HG03280 (cell line): ENCODE results near the gene STK32B.

Experiments used
- ATAC-seq: cut with Tn5 transposase; IDR thresholded peaks from one replicate; pipeline ENCODE4 v1.9.1; 2021; ENCODE audit warnings: mild to moderate bottlenecking, moderate library complexity; ENCODE audit not compliant: unreplicated experiment

STK32B gene

DNA sequence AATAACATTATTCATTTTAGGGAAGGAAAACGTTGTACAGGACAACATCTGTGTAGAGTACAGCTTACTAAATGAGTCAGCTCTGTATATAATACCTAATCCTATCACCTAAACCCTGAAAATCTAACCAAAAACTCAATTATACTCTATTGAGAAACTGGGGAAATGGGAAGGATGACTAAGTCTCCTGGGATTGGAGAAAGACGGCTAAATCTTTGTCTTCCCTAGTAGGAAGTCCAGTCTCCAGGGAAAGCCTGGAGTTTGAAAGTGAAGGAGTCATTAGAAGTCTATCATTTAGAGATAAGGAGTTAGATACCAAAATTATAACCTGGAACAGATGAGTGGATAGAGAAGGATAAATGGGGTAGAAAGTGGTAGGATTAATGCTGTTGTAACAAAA is 286.5 kb downstream of the STK32B start:
- no peak for ATAC-seq

DNA sequence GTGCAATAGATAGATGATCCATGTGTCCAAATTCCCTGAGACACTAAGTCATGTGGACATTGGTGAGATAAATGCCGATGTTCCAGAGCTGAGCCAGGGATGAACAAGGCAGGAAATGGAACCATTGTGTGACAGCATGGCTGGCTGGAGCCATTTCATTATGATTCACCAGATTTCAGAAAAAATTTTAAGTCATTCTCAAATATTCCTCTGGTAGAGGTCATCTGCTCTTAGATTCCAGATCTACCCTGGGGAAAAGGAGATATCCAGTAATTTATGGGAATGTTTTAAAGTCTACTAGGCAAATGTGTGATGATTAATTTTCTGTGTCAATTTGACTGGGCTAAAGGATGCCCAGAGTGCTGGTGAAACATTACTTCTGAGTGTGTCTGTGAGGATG is 287.3 kb downstream of the STK32B start:
- ATAC-seq = no peak

DNA sequence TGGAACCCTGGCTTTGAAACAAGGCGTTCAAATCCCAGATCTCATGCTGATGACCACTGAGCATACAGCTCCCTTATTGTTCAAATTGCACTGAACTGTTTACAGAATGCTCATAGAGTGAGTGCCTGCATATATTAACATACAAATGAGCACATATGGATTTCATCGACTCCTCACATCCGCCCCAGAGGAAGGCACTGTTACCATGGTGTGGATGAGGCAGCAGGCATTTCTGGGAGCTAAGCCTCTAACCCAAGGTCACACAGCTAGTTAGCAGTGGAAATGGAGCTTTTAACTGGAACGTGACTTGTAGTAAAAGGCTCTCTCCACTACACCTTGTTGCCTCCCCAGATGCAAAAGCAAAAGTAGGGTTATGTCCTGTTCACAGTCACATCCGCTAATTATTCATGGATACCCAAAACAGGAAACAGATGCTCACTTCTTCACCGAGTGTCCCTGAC is 289.7 kb downstream of the STK32B start:
- no peak for ATAC-seq

DNA sequence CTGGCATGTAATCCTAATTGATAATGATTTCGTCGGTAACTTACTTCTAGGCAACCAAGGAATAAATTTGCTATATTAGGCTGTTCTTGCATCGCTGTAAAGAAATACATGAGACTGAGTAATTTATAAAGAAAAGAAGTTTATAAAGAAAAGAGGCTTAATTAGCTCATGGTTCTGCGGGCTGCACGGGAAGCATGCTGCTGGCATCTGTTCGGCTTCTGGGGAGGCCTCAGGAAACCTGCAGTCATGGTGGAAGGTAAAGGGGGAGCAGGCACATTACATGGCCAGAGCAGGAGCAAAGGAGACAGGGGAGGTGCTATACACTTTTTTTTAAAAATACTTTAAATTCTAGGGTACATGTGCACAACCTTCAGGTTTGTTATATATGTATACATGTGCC is 290.2 kb downstream of the STK32B start:
- ATAC-seq = no peak

DNA sequence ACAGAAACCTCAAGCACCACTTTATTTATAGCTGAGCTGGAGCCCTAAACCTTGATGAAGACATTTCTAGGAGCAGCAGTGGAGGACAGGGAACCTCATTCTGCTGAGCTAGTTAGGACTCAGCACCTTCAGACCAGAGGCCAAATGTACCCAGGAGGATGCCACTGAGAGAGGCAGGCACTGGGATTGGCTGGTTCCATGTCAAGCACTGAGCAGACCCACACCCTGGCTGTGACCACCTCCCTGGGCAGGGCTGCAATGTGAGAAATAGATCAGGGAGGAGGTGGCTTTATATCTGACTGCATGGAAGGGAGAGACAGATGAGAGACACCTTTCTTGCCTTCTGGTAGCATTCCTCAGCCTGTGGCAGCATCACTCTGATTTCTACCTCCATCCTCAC is 304.6 kb downstream of the STK32B start:
- ATAC-seq = no peak

DNA sequence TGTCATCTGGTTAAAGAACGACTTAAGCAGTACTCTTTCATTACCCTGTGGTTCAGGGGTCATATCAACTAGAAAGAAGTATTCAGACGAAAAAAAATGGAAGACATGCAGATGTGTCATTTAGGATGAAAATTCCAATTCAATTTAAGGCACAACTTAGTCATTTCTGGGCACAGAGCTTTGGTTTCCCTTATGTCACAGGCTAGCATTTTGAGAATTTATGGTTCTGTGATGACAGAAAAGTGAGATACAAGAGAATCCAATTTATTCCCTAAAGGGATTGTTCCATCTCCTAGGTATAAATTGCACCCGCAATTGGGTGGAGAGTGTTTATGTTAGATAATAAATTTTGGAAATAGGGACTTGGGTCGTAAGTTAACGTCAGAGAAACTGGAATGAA is 306.6 kb downstream of the STK32B start:
- ATAC-seq = no peak

DNA sequence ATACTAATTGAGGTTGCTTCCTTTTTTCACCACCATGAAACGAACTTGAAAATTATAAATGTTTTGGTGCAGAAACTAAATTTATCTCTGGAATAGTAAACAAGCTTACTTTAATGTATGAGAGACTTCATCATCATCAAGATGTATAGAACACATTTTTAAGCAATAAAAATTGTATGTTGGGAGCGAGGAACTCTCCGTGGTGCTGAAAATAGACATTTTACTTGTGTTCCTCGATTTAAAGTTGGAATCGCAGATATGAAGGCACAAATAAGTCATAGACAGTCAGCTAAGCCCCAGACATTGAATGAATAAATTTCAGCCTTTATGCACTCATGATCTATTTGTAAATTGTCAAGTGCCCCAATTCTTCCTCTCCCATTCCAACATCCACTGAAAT is 310.7 kb downstream of the STK32B start:
- ATAC-seq = no peak

DNA sequence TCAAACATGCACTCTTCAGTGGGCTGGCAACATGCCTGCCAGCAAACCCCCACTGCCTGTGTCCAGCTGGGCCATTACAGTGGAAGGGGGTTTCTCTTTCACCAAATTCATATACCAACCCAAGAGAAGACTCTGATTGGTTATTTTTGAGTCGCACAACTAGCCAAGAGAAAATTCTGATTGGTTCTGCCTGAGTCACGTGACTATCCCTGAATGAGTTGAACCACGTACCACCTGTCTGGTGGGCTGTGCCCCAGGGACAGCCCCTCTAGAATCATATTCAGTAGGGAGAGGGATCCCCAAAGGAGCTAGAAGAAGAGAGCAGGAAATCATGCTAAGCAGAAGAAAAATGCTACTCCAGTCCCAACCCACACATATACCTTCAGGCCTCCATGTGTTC is 313.1 kb downstream of the STK32B start:
- no peak for ATAC-seq

DNA sequence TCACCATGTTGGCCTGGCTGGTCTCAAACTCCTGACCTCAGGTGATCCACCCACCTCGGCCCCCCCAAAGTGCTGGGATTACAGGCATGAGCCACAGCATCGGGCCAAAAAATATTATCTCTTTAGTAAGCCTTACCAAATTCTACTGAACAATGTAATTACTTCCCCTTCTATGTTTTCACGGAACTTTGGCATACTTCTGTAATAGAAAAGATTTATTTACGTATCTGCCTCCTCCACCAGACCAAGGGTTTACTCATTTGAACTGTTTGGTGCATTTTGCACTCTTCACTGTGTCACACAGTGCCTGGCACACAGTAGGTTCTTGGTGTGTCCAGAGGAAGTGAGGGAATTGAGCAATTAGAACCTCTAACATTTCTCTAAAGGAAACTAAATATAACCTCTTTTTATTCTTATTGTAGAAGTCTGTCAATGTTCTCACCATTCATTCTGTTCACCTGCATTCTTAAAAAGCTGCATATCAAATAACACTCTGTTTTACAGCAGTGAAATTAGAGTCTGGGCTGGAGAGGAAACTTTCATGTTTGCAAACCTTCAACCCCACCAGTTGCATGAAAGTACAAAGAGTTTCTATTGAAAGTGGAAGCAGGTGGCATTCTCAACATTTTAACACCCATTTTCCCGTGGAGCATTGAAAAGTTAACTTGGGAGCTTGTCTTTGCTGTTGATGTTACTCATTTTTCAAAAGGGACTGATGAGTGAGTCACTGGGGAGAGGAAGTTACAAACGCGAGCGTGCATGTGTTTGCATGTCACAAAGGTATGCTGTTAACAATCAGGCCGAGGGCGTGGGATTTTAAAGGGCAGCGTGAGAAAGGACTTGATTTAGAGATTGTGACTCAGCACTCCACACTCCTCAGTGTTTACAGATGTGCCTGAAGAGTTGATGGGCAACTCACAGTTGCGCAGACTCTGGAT is 314.1 kb downstream of the STK32B start:
- no peak for ATAC-seq

DNA sequence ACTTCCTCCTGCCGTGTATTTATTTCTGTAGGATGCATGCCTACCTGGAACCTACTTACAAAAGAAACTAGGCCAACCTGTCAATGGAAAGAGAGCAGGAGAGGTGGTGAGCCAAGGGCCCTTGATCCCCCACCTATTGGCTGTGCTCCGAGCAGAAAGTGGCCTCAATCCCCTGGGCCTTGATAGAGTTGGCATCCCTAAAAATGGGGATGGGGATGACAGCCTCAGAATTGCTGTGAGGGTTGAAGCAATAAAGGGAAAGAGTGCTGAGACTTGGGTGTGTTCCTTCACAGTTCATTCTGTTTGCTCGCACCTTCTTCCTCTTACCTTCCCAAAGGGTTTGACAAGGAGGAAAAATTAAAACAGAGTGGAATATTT is 314.7 kb downstream of the STK32B start:
- no peak for ATAC-seq

DNA sequence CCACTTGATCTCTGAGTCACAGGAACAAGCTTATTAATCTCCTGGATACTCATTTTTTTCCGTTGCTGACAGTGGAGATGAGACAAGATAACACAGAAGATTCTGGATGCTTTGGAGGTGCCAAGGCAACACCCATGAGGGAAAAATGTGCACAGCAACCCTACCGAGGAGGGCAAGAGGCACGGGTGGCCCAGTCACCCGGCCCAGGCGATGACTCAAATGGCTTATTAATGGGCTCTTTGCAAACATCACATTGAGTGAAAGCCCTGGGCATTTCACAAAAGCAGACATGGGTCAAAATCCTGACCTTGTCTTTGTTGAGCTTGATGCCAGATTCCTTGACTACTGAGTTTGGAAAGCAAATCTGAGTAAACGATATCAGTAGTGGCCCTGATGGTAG is 315.1 kb downstream of the STK32B start:
- no peak for ATAC-seq

DNA sequence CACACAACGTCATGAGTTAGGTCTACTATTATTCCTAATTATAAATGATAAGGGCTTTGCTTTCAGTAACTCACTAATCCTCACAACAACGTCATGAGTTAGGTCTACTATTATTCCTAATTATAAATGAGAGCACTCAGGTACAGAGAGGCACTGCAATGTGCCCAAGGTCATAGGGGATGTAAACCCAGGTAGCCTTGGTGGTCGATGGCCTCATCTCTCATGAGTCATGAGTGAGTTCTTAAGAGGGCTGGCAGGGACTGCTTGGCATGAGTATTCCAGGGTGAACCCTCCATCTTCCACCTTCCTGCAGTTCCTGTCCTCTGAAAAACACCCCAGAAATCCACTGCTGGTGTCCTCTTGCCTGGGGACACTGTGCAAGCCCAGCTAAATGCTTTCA is 317.1 kb downstream of the STK32B start:
- no peak for ATAC-seq

DNA sequence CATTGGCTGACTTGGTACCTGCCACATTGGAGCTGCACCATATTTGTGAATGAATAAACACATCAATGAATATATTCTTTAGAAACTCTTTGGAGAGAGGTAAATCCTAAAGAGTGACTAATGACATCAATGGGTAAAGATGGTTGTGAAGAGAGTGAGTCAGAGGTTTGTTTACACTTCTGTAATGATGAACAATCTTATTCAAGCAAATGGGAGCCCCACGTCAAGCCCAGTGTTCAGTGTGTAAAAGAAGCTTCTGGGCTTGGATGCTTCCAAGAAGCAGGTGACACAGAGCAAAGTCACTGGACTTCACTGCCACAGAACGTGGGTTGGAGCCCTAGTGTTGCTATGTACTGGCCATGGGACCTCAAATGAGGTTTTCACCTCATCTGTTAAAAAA is 319.0 kb downstream of the STK32B start:
- ATAC-seq = no peak

DNA sequence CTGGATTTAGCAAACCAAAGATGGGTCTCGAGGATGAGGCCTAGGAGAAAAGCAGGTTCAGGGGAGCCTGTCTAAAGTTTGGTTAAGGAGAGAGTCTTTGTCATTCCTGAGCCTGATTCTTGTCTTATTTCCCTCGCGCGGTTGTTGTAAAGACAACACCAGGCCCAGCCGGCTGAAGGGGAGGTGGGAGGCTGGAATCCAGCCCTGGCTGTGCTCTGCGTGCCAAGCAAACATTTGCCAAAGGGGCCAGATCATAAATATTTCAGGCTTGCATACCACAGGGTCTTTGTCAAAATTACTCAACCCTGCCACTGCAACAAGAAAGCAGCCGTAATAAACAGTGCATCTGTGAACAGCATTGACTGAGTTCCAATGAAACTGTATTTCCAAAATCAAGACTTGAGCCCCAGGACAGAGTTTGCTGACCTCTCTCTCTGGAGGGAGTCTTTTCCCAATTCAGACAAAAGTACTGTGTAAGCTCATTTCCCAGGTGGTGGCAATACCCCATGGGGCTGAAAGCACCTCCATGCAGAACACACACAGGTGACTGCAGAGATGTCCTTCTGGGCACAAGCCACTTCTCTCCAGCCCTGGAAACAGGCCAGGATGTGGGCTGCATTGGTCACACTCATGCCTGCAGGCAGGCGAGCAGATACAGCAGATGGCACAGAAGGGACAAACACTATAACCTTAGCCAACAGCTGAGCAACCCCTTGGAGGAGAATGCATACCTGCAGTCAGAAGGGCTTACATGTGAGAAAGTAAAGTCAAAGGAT is 320.3 kb downstream of the STK32B start:
- ATAC-seq = no peak

DNA sequence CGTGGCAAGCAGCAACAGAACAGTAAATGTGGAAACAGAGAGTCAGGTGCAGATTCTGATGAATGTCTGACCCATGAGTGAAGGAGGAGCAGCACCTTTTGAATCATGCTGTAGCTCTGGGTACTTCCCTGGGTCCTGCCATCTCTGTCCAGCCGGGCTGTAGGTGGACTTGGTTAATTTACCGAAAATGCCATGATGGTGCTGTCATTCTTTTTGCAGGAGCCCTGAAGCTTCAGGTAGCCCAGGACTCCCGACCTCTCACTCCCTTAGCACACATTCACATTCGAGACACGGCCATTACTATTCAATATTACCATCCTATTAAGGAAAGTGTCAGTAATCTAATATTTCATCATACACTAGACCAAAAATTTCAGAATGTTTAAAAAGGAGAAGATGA is 320.9 kb downstream of the STK32B start:
- ATAC-seq = no peak

DNA sequence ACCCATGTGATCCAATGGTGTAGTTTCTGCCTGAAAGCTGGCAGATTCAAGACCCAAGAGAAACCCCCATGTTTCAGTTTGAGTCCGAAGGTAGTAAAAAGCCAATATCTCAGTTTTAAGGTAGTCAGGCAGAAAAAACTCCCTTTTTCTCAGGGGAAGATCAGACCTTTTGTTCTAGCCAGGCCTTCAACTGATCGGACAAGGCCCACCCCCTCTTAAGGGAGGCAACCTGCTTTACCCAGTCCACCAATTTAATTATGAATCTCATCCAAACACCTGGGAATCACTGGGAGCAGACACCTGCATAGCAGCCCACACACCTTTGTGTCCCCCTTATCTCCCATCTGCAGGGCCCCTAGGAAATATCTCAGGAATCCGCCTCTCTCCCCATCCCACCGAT is 322.0 kb downstream of the STK32B start:
- no peak for ATAC-seq

DNA sequence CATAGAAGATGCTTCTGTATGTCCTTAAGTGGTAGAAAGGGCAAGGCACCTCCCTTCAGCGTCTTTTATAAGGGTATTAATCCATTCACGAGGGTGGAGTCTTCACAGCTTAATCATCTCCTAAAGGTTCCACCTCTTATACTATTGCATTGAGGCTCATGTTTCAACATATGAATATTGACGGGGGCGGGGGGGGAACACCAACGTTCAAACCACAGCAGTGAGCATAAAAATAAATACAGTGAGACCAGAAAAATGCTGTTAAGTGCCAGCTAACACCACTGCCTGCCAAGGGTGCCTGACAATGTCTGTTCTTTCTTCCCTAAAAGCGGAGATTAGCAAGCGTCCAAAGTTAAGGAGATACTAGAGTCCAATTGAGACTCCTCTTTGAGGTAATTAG is 323.3 kb downstream of the STK32B start:
- ATAC-seq = no peak

DNA sequence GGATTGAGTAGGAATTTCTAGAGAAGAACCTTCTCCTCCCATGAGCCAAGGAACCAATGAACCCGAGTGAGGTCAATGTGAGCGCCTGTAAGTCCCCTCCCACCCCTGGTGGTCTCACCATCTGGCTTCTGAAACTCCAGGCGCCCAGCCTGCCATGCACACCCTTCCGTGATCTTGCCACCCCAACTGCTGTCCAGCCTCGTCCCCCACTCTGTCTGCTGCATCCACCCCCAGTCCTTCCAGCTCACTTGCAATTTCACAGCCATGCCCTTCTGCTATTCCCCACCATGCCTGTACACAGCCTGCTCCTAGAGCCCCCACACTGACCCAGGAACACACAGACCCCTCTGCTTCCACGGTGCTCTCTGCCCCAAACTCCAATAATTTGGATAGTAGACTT is 323.7 kb downstream of the STK32B start:
- ATAC-seq = no peak

DNA sequence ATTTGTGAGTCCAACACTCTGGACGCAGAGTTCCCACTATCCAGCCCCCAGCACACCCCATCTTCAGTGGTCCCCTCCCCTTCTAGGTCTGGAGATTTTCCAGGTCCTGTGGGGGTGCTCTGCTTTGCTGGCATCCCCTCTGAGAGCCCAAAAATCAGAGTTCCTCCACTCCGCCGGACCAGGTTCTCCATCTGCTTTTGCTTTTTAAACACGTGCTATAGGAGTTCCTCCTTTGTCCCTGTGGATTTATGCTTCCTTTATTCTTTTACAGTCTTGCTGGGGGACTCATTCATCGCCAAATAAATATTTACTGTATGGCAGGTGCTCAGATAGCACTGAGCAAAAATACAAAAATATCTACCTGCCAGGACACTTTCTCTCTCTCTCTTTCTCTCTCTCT is 324.7 kb downstream of the STK32B start:
- no peak for ATAC-seq

DNA sequence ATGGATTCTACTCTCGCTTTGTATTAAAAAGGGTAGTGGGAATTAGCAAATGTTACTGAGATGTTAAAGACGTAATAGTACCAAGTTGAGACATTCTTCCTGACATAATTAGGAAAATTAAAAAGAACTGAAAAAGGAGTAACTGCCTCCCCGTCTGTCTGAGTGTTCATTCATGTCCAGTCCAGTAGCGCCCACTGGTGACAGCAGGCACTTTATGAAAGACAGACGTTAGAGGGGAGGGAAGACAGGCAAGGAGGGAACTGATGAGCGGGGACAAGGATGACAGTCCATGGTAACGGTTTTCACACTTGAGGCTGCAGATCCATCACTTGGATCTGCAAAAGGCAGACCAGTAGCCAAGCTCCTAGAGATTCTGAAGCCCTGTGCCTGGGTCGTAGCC is 326.7 kb downstream of the STK32B start:
- ATAC-seq = no peak

DNA sequence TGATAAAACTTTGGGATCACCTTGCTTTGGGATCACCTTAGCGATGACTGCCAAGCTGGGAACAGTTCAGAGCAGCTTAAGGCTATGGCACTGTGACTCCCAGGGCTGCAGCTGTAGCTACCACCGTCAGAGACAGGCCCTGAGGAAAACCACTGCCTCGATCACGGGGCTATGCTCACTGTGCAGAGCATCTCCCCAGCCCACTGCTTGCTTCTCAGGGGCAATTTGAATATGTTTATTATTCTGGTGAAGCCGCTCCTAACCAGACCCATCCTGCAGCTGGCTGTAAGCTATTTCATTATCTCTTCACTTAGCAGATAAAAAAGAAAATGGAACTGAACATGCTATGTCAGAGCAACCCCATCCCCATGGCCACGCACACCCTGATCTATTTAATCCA is 328.6 kb downstream of the STK32B start:
- ATAC-seq = no peak

DNA sequence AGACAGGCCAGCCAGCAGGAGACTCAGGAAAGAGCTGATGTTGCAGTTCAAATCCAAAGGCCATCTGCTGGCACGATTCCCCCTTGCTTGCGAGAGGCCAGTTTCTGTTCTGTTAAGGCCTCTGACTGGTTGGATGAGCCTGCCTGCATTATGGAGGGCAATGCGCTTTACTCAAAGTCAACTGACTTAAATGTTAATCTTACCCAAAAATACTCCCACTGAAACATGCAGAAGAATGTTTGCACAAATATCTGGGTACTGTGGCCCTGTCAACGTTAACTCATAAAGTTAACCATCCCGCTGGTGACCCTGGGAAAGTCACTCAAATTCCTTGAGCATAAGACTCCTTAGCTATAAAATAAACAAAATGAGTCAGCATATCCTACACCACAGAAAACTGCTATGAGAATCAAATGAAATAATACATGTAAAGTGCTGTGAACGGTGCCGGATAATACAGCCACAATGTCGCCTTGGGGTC is 330.7 kb downstream of the STK32B start:
- no peak for ATAC-seq
